Upper lobe of right lung (tissue), 1 donor: Measurements from ENCODE around the gene ILKAP. TPM values are rescaled to one million over a fixed set of nuclear protein-coding genes. Genes with fewer than 3 reads are reported as not detected.
A peak's percentile ranks its signal among the peaks of the same experiment; 100 is the strongest.

ENCODE experiments used
- ATAC-seq: fragments of 200-7000 bp; cut with Tn5 transposase; one replicate; pipeline ENCODE4 v1.9.1; 2020; ENCODE audit warnings: mild to moderate bottlenecking, moderate library complexity
- DNase-seq: peaks from one replicate; pipeline ENCODE4 v3.0.0-alpha.2; 2020
- H3K27ac ChIP-seq: fragments of 200-600 bp; one replicate; pipeline ENCODE4 v1.8.0; 2022
- H3K27me3 ChIP-seq: fragments of 200-600 bp; one replicate; pipeline ENCODE4 v1.8.0; 2022; ENCODE audit warnings: mild to moderate bottlenecking
- H3K36me3 ChIP-seq: fragments of 200-600 bp; one replicate; pipeline ENCODE4 v1.8.0; 2022
- H3K4me1 ChIP-seq: fragments of 200-600 bp; one replicate; pipeline ENCODE4 v1.8.0; 2022
- H3K4me3 ChIP-seq: fragments of 200-600 bp; one replicate; pipeline ENCODE4 v1.8.0; 2022; ENCODE audit warnings: mild to moderate bottlenecking
- H3K9me3 ChIP-seq: fragments of 200-600 bp; one replicate; pipeline ENCODE4 v1.8.0; 2022
- CTCF ChIP-seq: fragments of 200-600 bp; IDR thresholded peaks from one replicate; pipeline ENCODE4 v1.8.0; 2022; ENCODE audit warnings: antibody characterized with exemption
- intact Hi-C: fragments of 100-400 bp; cut with DNase I; formaldehyde crosslinking; loops from one replicate; pipeline ENCODE4 v1.11.0; 2022
- total RNA-seq: library from RNA; stranded (reverse); fragmentation: NEBNext Ultra II Directional; extraction: Animal tissue kit (Norgen Biotek cat#: 25700); gene quantifications from one replicate; pipeline ENCODE4 v1.2.1, GENCODE V29; 2021
- donor health status: DM: no; HTN: yes; CAD: no; lungs with severe emphysema.

The ILKAP gene
- total RNA-seq, 1 donor from 2014 or later, result 47.2 TPM

- TF ChIP-seq CTCF, result no peak
- Histone ChIP-seq H3K4me1 (peaks cover 19% of the 10 kb centered on the region), H3K36me3 (peaks cover 72% of the 10 kb centered on the region), H3K9me3 (no peaks in the 10 kb centered on the region), H3K27me3 (no peaks in the 10 kb centered on the region), H3K27ac (no peak overlapping the region), H3K4me3 (no peak overlapping the region)
- intact Hi-C loops, result no loop called here
- ATAC-seq (no peak), DNase-seq (peak; percentile 61)
These were observed 33.0 kb downstream of the ILKAP start for GRCh38 chr2:238170386-238171071.

- TF ChIP-seq CTCF, result no peak
- no peak overlapping the region for H3K4me3 ChIP-seq
- peaks cover 19% of the 10 kb centered on the region for H3K4me1 ChIP-seq
- intact Hi-C loops, result no loop called here
- peaks cover 65% of the 10 kb centered on the region for H3K36me3 ChIP-seq
- DNase-seq (peak; percentile 58), ATAC-seq (peak; percentile 34)
- no peaks in the 10 kb centered on the region for H3K27me3 ChIP-seq
- H3K27ac ChIP-seq, result no peak overlapping the region
- H3K9me3 ChIP-seq, result no peaks in the 10 kb centered on the region
These were observed 33.7 kb downstream of the ILKAP start for GRCh38 chr2:238169708-238170251.

GRCh38 chr2:238169048-238169707 is 34.3 kb downstream of the ILKAP start:
- intact Hi-C loops, result no loop called here
- no peak overlapping the region for H3K4me3 ChIP-seq
- DNase-seq (peak; percentile 10), ATAC-seq (peak; percentile 25)
- peaks cover 19% of the 10 kb centered on the region for H3K4me1 ChIP-seq
- H3K36me3 ChIP-seq, result peaks cover 59% of the 10 kb centered on the region
- H3K27me3 ChIP-seq, result peaks cover 1% of the 10 kb centered on the region
- H3K9me3 ChIP-seq, result no peaks in the 10 kb centered on the region
- no peak overlapping the region for H3K27ac ChIP-seq
- TF ChIP-seq CTCF, result no peak

GRCh38 chr2:238168196-238169047 is 35.1 kb downstream of the ILKAP start:
- H3K4me3 ChIP-seq, result no peak overlapping the region
- DNase-seq (peak; percentile 56), ATAC-seq (no peak)
- H3K36me3 ChIP-seq, result peaks cover 53% of the 10 kb centered on the region
- peaks cover 19% of the 10 kb centered on the region for H3K4me1 ChIP-seq
- no peak for TF ChIP-seq CTCF
- H3K27me3 ChIP-seq, result peaks cover 9% of the 10 kb centered on the region
- no peak overlapping the region for H3K27ac ChIP-seq
- H3K9me3 ChIP-seq, result no peaks in the 10 kb centered on the region
- intact Hi-C loops, result no loop called here

GRCh38 chr2:238167761-238168160 is 35.7 kb downstream of the ILKAP start:
- peaks cover 46% of the 10 kb centered on the region for H3K36me3 ChIP-seq
- no peak for TF ChIP-seq CTCF
- peak; percentile 56 for DNase-seq

More at GRCh38 chr2:238167761-238168160, 35.7 kb downstream of the ILKAP start:
- no peaks in the 10 kb centered on the region for H3K9me3 ChIP-seq
- intact Hi-C loops, result no loop called here
- H3K27ac ChIP-seq, result no peak overlapping the region
- no peak for ATAC-seq
- H3K4me1 ChIP-seq, result peaks cover 19% of the 10 kb centered on the region
- no peak overlapping the region for H3K4me3 ChIP-seq
- H3K27me3 ChIP-seq, result peaks cover 16% of the 10 kb centered on the region
